Measurements from ENCODE around the gene NOVA2.

- TF ChIP-seq NFIC (IDR thresholded peaks at IDR 0.05) = no peak
- TF ChIP-seq NFE2 (IDR thresholded peaks at IDR 0.05; ENCODE audit: low read depth) = no peak
- no peak for TF ChIP-seq POLR2B (IDR thresholded peaks at IDR 0.05; ENCODE audit: low read depth, partially characterized antibody)
- no peak for TF ChIP-seq SOX6 (IDR thresholded peaks at IDR 0.05)
- no peak for TF ChIP-seq ZNF184 (CRISPR knock-in tag; IDR thresholded peaks at IDR 0.05)
- no peak for TF ChIP-seq ARID3A (IDR thresholded peaks at IDR 0.05; ENCODE audit: borderline replicate concordance, low read depth, low read length)
These were observed 42.9 kb upstream of the NOVA2 start for GRCh38 chr19:46016426-46017094.
